Left renal pelvis (tissue), 4 donors: ENCODE results near the gene MYPOP. TPM values are rescaled to one million over a fixed set of nuclear protein-coding genes. Genes with fewer than 3 reads are reported as not detected.
"Not testable (repeated sequence)": the region's sequence is repeated elsewhere in the genome, so short reads cannot be mapped to it uniquely, and the experiment has no call there.

Source experiments
- DNase-seq, 4 donors: peaks; one replicate each; pipeline ENCODE4 v3.0.0-alpha.2; 2013; ENCODE audit warnings: low read depth in 4 of 4, low spot score in 3 of 4
- polyA plus RNA-seq, 4 donors: library from polyadenylated mRNA; unstranded; fragments of 120-200 nt; gene quantifications; one replicate each; pipeline ENCODE4 v1.2.1, GENCODE V29; 2013; ENCODE audit not compliant: insufficient read length in 4 of 4

The MYPOP gene
- polyA plus RNA-seq, 4 donors, result 3.5 to 7.6 (median 4.3) TPM

DNA sequence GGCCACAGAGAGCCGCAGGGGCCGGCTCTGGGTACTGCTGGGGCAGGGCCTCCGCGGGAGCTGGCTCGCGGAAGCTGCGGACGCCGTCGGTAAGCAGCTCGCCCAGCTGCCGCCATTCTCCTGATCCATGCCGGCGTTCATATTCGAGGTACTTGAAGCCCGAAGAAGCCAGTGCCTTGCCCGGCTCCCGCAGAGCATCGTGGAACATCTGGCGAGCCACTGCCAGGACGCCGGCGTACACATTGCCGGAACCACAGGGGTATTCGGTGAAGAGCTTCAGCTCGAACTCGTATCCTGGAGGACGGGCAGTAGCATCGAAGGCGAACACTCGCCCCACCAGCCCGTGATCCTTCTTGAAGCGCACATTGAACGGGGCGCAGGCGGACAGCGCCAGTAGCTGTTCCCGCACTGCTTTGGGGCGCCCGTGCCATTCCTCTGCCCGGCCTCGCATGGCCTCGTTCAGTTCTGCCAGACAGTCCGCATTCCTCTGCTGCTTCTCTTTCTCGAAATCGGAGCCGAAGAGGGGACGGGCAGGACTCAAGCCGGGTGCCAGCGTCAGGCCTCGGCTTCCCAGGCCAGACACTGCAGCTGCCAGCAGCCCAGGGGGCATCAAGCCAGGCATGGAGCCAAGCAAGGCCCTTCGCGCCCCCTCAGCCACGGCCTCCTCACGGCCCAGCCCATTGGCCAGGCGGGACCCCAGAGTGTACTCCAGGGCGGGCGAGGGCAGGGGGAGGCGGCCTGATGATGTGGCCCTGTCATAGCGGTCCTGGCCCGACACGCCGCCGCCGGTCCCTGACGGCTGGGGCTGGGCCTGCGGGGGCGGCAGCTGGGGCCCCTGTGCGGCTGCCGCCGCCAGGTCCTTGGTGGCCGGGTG, 17.5 kb downstream of the MYPOP start:
- no peak for DNase-seq

DNA sequence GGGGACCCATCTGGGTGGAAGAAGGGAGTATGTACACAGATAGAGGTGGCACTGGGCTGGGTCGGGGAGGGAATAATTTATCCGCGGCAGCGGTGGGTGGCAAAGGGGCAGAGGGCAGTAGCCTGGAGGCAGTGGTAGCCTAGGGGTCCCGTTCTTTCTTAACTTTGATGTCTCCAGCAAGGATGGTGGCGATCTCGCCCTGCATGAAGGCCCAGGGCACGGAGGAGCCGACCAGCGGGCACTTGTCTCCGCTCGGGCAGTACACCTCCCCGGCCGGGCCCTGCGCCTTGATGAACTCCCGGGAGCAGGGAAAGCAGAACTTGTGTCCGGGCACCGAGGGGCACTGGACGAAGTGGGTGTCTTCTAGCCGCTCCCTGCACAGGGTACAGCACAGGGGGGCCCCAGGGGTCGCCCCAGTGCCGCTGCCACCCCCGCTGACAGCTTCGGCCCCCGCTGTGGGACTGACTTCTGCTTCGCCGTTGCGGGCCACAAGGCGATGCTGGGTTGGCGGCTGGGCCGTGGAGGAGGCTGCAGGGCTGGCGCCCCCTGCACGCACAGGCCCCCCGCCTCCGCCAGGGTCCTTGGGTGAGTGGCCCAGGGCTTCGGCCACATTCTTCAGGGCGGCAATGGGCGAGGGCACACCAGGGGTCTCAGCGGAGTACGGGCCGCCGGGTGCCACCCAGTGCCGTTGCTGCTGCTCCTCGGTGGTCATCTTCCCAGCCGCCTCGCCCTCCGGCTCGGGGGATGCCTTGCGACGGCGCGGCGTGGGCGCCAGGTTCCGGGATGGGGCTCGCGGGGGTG, 18.3 kb downstream of the MYPOP start:
- no peak for DNase-seq

DNA sequence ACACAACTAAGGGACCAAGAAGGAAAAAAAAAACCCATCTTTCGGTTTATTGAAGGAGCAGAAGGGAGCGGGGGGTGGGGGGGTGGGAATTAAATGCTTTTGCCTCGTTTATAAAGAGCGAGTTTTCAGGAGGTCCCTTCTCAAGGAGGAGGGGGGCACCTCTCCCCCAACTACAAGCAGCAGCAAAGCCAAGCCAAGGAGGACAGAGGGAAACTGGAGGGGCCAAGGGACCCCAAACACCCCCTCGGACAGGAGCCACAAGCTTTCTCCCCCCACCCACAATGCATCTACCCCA, 18.9 kb downstream of the MYPOP start:
- no peak for DNase-seq

- DNase-seq, result peak in 1 of 4 donors; percentile 70
These were observed 19.5 kb downstream of the MYPOP start for GRCh38 chr19:45882652-45883585.

DNA sequence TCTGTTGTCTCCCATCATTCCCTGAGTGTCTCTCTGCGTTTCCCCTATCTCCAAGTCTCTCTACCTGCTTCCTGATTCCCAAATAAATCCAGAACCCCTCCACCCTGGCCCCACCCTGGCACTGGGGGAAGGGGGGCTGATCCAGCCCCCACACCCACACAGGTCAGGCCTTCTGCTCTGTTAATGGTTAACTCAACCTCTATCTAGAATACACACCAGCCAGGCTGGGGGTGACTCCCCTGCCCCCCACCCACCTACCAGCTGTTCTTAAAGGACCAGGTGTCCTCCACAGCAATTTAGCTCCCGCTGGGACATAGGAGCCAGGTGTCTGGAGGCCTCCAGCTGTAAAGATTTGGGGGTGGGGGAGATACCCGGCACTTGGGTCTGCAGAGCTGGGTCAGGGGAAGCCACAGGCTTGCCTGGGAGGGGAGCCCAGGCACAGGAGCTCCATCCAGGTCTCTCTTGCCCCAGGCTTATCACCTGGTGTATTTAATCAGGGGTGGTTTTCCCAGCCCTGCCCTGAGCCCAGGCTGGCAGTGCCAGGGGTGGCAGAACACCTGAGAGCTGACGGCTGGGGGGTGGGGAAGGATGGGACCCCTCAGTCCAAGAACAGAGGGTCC, 20.4 kb downstream of the MYPOP start:
- DNase-seq, result no peak

GRCh38 chr19:45881082-45881908, 21.1 kb downstream of the MYPOP start:
- DNase-seq, result no peak

- DNase-seq, result no peak
These were observed 22.4 kb downstream of the MYPOP start for GRCh38 chr19:45879971-45880370.

GRCh38 chr19:45879055-45879454, 23.4 kb downstream of the MYPOP start:
- no peak for DNase-seq

DNA sequence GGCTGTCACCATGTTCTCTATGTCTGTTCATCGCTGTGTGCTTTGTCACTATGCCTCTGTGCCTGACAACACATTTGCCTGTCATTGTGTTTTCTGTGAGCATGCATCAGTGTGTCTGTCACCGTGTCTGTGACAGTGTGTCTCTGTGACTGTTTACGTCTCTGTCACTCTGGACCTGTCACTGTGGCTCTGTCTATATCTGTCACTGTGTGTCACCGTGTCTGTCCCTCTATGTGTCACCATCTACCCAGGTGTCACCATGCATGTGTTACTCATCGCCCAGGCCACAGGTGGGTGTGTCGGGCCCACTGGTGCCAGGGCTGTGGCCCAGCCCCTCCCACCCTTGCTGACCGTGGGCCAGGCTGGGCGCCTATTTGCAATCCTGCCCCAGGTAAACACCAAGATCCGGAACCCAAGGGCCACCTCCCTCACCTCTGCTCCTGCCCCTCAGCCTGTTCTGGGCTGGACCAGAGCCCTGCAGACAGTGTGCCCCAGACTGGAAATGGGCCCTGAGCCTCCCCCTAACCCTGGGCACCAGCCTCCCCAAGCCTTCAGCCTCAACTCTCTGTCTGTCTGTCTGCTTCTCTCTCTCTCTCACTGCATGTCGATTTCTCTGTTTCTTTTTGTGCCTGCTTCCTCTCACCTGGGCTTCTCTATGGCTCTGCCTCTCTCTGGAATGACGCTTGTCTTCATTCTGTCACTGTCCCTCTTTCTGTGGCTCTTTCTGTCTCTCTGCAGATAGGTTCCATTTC, 24.2 kb downstream of the MYPOP start:
- DNase-seq, result no peak

DNA sequence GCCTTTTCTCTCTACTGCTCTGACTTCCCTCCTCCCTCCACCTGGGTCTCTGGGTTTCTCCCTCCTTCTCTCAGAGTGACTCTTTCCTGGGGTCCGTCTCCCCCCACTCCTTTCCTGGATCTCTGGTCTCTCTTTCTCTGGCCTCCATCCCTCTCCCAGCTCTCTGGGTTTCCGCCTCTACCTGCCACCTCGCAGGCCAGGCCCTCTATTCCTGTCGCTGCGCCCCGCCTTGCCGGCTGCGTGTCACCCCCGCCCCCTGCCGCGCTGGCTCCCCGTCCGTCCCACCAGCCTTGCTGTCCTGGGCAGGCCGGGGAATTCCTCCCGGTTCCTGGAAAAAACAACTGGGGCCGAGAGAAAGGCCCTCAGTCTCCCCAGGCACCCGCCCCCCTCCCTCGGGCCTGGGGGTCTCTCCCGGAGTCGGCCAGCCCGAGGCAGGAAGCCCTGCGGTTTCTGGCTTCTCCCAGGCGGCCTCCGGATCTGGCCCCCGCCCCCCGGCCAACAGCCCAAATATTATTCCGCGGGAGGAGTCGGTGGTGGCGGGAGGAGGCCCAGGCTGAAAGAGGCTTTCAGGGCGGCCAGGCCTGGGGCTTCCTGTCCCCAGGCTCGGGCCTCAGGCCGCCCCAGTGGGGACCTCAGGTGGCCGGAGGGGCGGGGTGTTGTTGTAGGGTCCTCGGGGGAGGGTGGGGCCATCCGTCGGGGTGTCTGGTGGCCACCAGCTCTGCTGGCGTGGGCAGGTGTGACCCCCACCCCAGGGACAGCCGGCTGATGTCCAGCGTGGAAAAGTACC, 25.8 kb downstream of the MYPOP start:
- DNase-seq, result no peak

DNA sequence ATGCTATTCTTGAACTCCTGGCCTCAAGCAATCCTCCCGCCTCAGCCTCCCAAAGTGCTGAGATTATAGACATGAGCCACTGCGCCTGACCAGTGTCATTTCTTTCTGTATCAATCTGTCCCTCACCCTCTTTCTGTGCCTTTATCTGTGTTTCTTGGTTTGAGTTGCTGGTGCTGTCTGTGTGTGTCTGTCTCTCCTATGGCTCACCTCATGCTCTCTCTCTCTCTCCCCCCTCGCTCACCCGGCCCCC, 26.3 kb downstream of the MYPOP start:
- no peak for DNase-seq

DNA sequence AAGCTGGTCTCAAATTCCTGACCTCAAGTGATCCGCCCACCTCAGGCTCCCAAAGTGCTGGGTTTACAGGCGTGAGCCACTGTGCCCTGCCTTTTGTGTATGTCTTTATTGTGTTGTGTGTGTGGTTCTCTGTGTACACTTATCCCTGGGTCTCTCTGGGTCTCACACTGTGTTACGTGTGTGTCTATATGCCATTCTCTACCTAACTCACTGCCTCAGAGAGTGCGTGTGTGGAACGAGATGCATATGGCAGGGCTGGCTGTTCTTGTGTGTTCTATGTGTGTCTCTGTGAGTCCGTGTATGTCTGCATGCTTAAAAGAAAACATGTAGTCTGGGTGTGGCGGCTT, 27.8 kb downstream of the MYPOP start:
- no peak for DNase-seq

- DNase-seq, result no peak
These were observed 29.1 kb downstream of the MYPOP start for GRCh38 chr19:45873219-45873772.

DNA sequence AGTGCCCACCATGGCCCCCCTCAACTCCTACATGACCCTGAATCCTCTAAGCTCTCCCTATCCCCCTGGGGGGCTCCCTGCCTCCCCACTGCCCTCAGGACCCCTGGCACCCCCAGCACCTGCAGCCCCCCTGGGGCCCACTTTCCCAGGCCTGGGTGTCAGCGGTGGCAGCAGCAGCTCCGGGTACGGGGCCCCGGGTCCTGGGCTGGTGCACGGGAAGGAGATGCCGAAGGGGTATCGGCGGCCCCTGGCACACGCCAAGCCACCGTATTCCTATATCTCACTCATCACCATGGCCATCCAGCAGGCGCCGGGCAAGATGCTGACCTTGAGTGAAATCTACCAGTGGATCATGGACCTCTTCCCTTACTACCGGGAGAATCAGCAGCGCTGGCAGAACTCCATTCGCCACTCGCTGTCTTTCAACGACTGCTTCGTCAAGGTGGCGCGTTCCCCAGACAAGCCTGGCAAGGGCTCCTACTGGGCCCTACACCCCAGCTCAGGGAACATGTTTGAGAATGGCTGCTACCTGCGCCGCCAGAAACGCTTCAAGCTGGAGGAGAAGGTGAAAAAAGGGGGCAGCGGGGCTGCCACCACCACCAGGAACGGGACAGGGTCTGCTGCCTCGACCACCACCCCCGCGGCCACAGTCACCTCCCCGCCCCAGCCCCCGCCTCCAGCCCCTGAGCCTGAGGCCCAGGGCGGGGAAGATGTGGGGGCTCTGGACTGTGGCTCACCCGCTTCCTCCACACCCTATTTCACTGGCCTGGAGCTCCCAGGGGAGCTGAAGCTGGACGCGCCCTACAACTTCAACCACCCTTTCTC, 30.1 kb downstream of the MYPOP start:
- DNase-seq, result no peak

DNA sequence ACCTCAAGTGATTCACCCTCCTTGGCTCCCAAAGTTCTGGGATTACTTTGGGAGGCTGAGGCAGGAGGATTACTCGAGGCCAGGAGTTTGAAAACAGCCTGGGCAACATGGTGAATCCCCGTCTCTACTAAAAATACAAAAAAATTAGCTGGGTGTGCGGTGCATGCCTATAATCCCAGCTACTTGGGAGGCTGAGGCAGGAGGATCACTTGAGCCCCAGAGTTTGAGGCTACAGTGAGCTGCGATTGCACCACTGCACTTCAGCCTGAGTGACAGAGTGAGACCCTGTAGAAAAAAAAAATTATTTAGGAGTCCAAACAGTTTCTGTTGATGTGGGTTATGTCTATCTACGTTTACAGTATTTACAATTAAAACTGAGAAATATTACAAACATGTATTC, 31.6 kb downstream of the MYPOP start:
- DNase-seq, result no peak

DNA sequence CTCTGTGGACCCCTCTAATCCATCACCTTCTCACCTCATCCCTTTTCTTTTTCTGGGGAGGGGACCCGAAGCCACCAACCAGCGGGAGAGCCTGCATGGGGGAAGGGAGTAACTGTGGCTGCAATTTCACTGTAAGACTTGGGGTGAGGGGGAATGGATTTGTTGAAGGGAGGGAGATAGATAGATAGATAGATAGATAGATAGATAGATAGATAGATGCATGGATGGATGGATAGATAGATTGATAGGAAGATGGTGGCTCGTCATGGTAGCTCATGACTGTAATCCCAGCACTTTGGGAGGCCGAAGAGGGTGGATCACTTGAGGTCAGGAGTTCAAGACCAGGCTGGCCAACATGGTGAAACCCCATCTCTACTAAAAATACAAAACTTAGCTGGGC, 35.2 kb downstream of the MYPOP start:
- not testable (repeated sequence) for DNase-seq

DNA sequence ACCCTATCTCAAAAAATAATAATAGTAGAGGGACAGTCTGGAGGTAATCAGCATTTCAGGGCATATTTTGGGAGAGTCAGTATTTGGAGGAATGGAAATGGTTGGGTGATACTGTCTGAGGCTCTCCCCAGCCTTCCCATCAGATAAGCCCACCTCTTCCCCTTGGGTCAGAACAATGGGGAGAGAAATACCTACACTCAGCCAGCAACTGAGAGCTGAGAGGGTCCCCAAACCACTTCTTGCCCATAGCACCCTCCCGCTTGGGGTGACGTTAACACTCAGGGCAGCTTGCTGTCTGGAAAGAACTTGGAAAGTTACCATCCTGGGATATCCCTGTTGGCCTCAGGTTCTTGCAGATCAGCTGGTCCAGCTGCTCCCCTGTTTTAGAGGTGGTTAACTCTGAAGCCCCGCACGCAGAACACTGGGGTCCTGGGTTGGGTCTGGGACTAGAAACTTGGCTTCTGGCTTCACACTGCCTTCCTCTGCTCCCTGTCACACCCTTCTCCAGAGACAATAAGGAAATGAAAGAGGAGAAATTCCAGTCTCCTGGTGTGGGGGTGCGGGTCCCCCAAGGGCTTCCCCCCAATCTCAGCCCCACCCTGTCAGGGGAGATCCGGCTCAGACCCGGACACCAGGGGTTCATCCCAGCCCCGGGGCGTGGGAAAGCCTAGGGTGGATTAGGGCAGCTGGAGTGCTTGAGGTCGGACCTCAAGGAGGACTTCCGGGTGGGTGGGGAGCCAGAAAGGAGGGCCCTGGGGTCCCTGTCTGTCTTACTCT, 35.8 kb downstream of the MYPOP start:
- no peak for DNase-seq
